Measurements from ENCODE around the gene KNTC1.
"Not testable (repeated sequence)": the region's sequence is repeated elsewhere in the genome, so short reads cannot be mapped to it uniquely, and the experiment has no call there.

Gene KNTC1

GRCh38 chr12:122614839-122615238, 87.8 kb downstream of the KNTC1 start:
- no peak for DNase-seq
- intact Hi-C loops (cut with DNase I) = no loop called here

GRCh38 chr12:122615780-122616179, 88.7 kb downstream of the KNTC1 start:
- DNase-seq = no peak
- intact Hi-C loops (cut with DNase I) = no loop called here

GRCh38 chr12:122635471-122635870, 108.4 kb downstream of the KNTC1 start:
- intact Hi-C loops (cut with DNase I) = no loop called here
- no peak for DNase-seq

GRCh38 chr12:122643207-122643805, 116.3 kb downstream of the KNTC1 start:
- no peak for DNase-seq
- intact Hi-C loops (cut with DNase I) = no loop called here

GRCh38 chr12:122646517-122647217, 119.6 kb downstream of the KNTC1 start:
- DNase-seq = no peak
- intact Hi-C loops (cut with DNase I) = no loop called here

GRCh38 chr12:122651520-122652224, 124.6 kb downstream of the KNTC1 start:
- intact Hi-C loops (cut with DNase I) = no loop called here
- DNase-seq = no peak

GRCh38 chr12:122653291-122653690, 126.2 kb downstream of the KNTC1 start:
- intact Hi-C loops (cut with DNase I); DNase-seq: not testable (repeated sequence)

GRCh38 chr12:122656298-122656697, 129.2 kb downstream of the KNTC1 start:
- intact Hi-C loops (cut with DNase I) = no loop called here
- DNase-seq = no peak

- intact Hi-C loops (cut with DNase I) = no loop called here
- no peak for DNase-seq
Observed at GRCh38 chr12:122659579-122659978, 132.5 kb downstream of the KNTC1 start.

- intact Hi-C loops (cut with DNase I) = no loop called here
- no peak for DNase-seq
Observed at GRCh38 chr12:122661246-122661645, 134.2 kb downstream of the KNTC1 start.

- intact Hi-C loops (cut with DNase I) = no loop called here
- no peak for DNase-seq
Observed at GRCh38 chr12:122661938-122662337, 134.9 kb downstream of the KNTC1 start.

- intact Hi-C loops (cut with DNase I) = no loop called here
- no peak for DNase-seq
Observed at GRCh38 chr12:122665349-122665748, 138.3 kb downstream of the KNTC1 start.

- DNase-seq = no peak
- intact Hi-C loops (cut with DNase I) = no loop called here
Observed at GRCh38 chr12:122665759-122666158, 138.7 kb downstream of the KNTC1 start.

- intact Hi-C loops (cut with DNase I) = no loop called here
- DNase-seq = no peak
Observed at GRCh38 chr12:122668268-122668667, 141.2 kb downstream of the KNTC1 start.

- no peak for DNase-seq
- intact Hi-C loops (cut with DNase I) = no loop called here
Observed at GRCh38 chr12:122669397-122670070, 142.5 kb downstream of the KNTC1 start.

- no peak for DNase-seq
- intact Hi-C loops (cut with DNase I) = no loop called here
Observed at GRCh38 chr12:122672515-122672914, 145.5 kb downstream of the KNTC1 start.

Data from posterior cingulate gyrus (tissue), 11 donors.